GM12878 (cell line): ENCODE results near the gene SOX6. TPM values are rescaled to one million over a fixed set of nuclear protein-coding genes. Genes with fewer than 3 reads are reported as not detected.

Source experiments
- ATAC-seq: fragments of 200-7000 bp; cut with Tn5 transposase; 3 replicates; pipeline ENCODE4 v1.9.1; 2020; ENCODE audit warnings: mild to moderate bottlenecking, moderate library complexity
- BruUV-seq: library from RNA; stranded (reverse); fragments of 400-500 nt; replicated peaks from 2 replicates; lab custom pipeline; 2021; lab: Mats Ljungman, UMichigan
- CTCF ChIA-PET: fragments of 300-600 bp; sonication (Branson Sonifier 250); formaldehyde crosslinking; extraction: SDS; loops from one replicate; lab custom pipeline; 2021; ENCODE audit warnings: inconsistent platforms; lab: Yijun Ruan, JAX
- POLR2A ChIA-PET: fragments of 350-600 bp; formaldehyde crosslinking; extraction: SDS; loops from one replicate; lab custom pipeline; 2021; ENCODE audit warnings: inconsistent platforms; lab: Charles Lee
- RAD21 ChIA-PET: fragments of 300-600 bp; sonication (Branson Sonifier 250); formaldehyde crosslinking; loops from one replicate; lab custom pipeline; 2023; ENCODE audit warnings: antibody characterized with exemption; ENCODE audit not compliant: unreplicated experiment; lab: Charles Lee
- SMC1A ChIA-PET: fragments of 300-600 bp; sonication (Branson Sonifier 250); formaldehyde crosslinking; loops from one replicate; lab custom pipeline; 2023; ENCODE audit not compliant: unreplicated experiment, uncharacterized antibody; lab: Charles Lee
- DNase-seq: peaks from one replicate; pipeline ENCODE4 v3.0.0-alpha.2; 2011; ENCODE audit warnings: low read depth, low spot score
- FAIRE-seq: peaks from 3 replicates; lab custom pipeline; 2011; peaks lifted over from hg19 to GRCh38; lab: Jason Lieb, UNC
- H2AFZ ChIP-seq: 2 replicates; pipeline ENCODE4 v1.6.0; 2011; ENCODE audit warnings: low read depth, low read length, control low read depth; ENCODE audit not compliant: control insufficient read depth
- H3K27ac ChIP-seq: 2 replicates; pipeline ENCODE4 v1.5.1; 2011; ENCODE audit warnings: control low read depth; ENCODE audit not compliant: control insufficient read depth, insufficient read depth
- H3K27me3 ChIP-seq, 2 experiments: replicated peaks in 1 of 2; 2 replicates each; pipeline versions ENCODE4 v1.6.0 to v1.6.1; 2011; ENCODE audit warnings: low read length in 1 of 2; ENCODE audit not compliant: control insufficient read depth in 2 of 2, insufficient read depth in 2 of 2
- H3K36me3 ChIP-seq, 2 experiments: 2 replicates each; pipeline ENCODE4 v1.5.1; 2011; ENCODE audit warnings: low read length in 1 of 2; ENCODE audit not compliant: control insufficient read depth in 2 of 2, insufficient read depth in 2 of 2
- H3K4me1 ChIP-seq: 2 replicates; pipeline ENCODE4 v1.6.1; 2011; ENCODE audit warnings: mild to moderate bottlenecking, low read length, moderate library complexity, mixed read lengths; ENCODE audit not compliant: control insufficient read depth, insufficient read depth
- H3K4me2 ChIP-seq: 2 replicates; pipeline ENCODE4 v1.6.0; 2011; ENCODE audit warnings: control low read depth; ENCODE audit not compliant: control insufficient read depth, insufficient read depth
- H3K4me3 ChIP-seq: fragments of 200-600 bp; sonication (generic); 2 replicates; pipeline ENCODE4 v1.5.1; 2016
- H3K79me2 ChIP-seq: 2 replicates; pipeline ENCODE4 v1.6.0; 2011; ENCODE audit warnings: low read length; ENCODE audit not compliant: control insufficient read depth, insufficient read depth
- H3K9ac ChIP-seq: 2 replicates; pipeline ENCODE4 v1.8.0; 2011; ENCODE audit warnings: low read length, control low read depth, mixed read lengths; ENCODE audit not compliant: control insufficient read depth, insufficient read depth
- H3K9me3 ChIP-seq: replicated peaks from 3 replicates; pipeline ENCODE4 v1.5.1; 2011; ENCODE audit warnings: mild to moderate bottlenecking, low read length; ENCODE audit not compliant: control insufficient read depth, insufficient read depth
- H4K20me1 ChIP-seq: 2 replicates; pipeline ENCODE4 v1.6.0; 2011; ENCODE audit not compliant: control insufficient read depth, insufficient read depth
- CBFB ChIP-seq: IDR thresholded peaks from 2 replicates; pipeline ENCODE4 v1.6.1; 2016; ENCODE audit warnings: antibody characterized with exemption, low read depth
- CREB1 ChIP-seq: IDR thresholded peaks from 2 replicates; pipeline ENCODE4 v1.6.1; 2012; ENCODE audit warnings: low read depth, mild to moderate bottlenecking, inconsistent platforms
- CREM ChIP-seq: IDR thresholded peaks from 2 replicates; pipeline ENCODE4 v1.6.1; 2014; ENCODE audit warnings: antibody characterized with exemption, low read depth
- ESRRA ChIP-seq: IDR thresholded peaks from 2 replicates; pipeline ENCODE4 v1.6.1; 2012; ENCODE audit warnings: mild to moderate bottlenecking, low read length, improper control_type of control experiment
- NFXL1 ChIP-seq: fragments of 450-650 bp; IDR thresholded peaks from 2 replicates; pipeline ENCODE4 v1.6.1; 2017; ENCODE audit warnings: antibody characterized with exemption, mild to moderate bottlenecking, borderline replicate concordance
- RBBP5 ChIP-seq: fragments of 200-600 bp; sonication (generic); conservative IDR thresholded peaks from 2 replicates; pipeline ENCODE4 v1.6.1; 2016
- SP1 ChIP-seq: IDR thresholded peaks from one replicate; pipeline ENCODE4 v1.6.1; 2011; ENCODE audit warnings: low read depth, low read length
- SREBF2 ChIP-seq: IDR thresholded peaks from 2 replicates; pipeline ENCODE4 v1.6.1; 2012; ENCODE audit warnings: mild to moderate bottlenecking, low read length
- STAT1 ChIP-seq: fragments of 450-650 bp; conservative IDR thresholded peaks from 2 replicates; pipeline ENCODE4 v1.6.1; 2014; ENCODE audit warnings: antibody characterized with exemption, mild to moderate bottlenecking
- ZNF274 ChIP-seq: IDR thresholded peaks from one replicate; pipeline ENCODE4 v1.8.0; 2011; ENCODE audit not compliant: insufficient read length, insufficient read depth
- ZNF384 ChIP-seq: IDR thresholded peaks from 2 replicates; pipeline ENCODE4 v1.6.1; 2012; ENCODE audit warnings: low read depth, mild to moderate bottlenecking, low read length, improper control_type of control experiment, borderline replicate concordance
- WGBS: methylation state at CpG from one replicate; pipeline ENCODE4 v1.1.6; 2016; ENCODE audit warnings: low lambda C conversion rate; ENCODE audit not compliant: insufficient replicate concordance, insufficient coverage; ENCODE audit errors: missing lambda C conversion rate; 5-methylcytosine and 5-hydroxymethylcytosine counted together
- in situ Hi-C: fragments of 300-500 bp; cut with MboI; formaldehyde crosslinking; loops from 9 replicates; pipeline ENCODE4 v1.14.3; 2018; ENCODE audit warnings: mixed read lengths
- intact Hi-C: fragments of 100-400 bp; cut with micrococcal nuclease; formaldehyde crosslinking; loops from one replicate; pipeline ENCODE4 v1.14.2; 2022; ENCODE audit not compliant: unreplicated experiment
- polyA plus RNA-seq, 11 experiments: library from polyadenylated mRNA; depleted of rRNA in 4 of 11; unstranded in 6 of 11; stranded (reverse) in 5 of 11; fragments of >200 nt; fragmentation: Nextera tagmentation in 4 of 11; fragmentation: Illumina TruSeq in 1 of 11; extraction: Ambion mirVana in 4 of 11; extraction: Trizol in 1 of 11; gene quantifications; 1 replicate in 1 of 11; 2 replicates in 10 of 11; pipeline versions ENCODE4 v1.2.1 to v1.2.3, GENCODE V29; 2011 to 2016; ENCODE audit warnings: inconsistent platforms in 2 of 11, missing spikeins in 2 of 11, low read depth in 1 of 11
- total RNA-seq, 4 experiments: library from RNA; depleted of rRNA in 3 of 4; stranded (reverse); fragments of >200 nt in 3 of 4; fragmentation: Illumina TruSeq in 1 of 4; extraction: Trizol in 1 of 4; gene quantifications; 2 replicates each; pipeline versions ENCODE4 v1.2.1 to v1.2.3, GENCODE V29; 2013 to 2021
- TF ChIP-seq, protein P1 (sequence below): fragments of 450-650 bp; IDR thresholded peaks from 2 replicates; pipeline ENCODE4 v1.6.1; 2017; ENCODE audit warnings: low read depth, mild to moderate bottlenecking, moderate library complexity
- TF ChIP-seq, protein P2 (sequence below): fragments of 450-650 bp; IDR thresholded peaks from 2 replicates; pipeline ENCODE4 v1.6.1; 2018; ENCODE audit warnings: borderline replicate concordance, mild to moderate bottlenecking; ENCODE audit not compliant: partially characterized antibody
- TF ChIP-seq, protein P3 (sequence below): IDR thresholded peaks from 2 replicates; pipeline ENCODE4 v1.6.1; 2012; ENCODE audit warnings: low read length, inconsistent platforms
- TF ChIP-seq, protein P4 (sequence below): fragments of 450-650 bp; IDR thresholded peaks from 2 replicates; pipeline ENCODE4 v1.6.1; 2017; ENCODE audit warnings: mild to moderate bottlenecking, moderate library complexity

SOX6 gene
- total and polyA plus RNA-seq, 10 of the 15 experiments (the other 5 are each of a cell fraction or from before 2014, with no cell fraction given) = 0.03 to 0.71 (median 0.29) TPM; not detected in 4

DNA sequence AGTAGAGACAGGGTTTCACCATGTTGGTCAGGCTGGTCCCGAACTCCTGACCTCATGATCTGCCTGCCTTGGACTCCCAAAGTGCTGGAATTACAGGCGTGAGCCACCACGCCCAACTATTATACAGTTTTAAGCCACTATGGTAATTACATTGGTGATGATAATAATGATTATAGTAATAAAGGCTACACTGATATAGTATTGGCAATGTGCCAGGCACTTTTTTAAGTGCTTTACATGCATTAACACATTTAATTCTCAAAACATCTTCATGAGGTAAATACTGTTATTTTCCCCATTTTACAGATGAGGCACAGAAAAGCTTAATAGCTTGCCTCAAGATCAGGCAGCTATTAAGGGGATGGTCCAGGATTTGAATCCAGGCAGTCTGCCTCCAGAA, 222.5 kb downstream of the SOX6 start:
- in situ Hi-C loops (no loop called here), intact Hi-C loops (no loop called here)
- ATAC-seq (no peak), DNase-seq (no peak), FAIRE-seq (no peak)
- H4K20me1 ChIP-seq = no peaks in the 10 kb centered on the region
- ChIA-PET RAD21 (no interaction called here), CTCF (no interaction called here), SMC1A (interaction anchor here (0.5 kb wide), 1 partner anchor 51 kb away, joined by 5 read pairs; no protein-coding TSS in a partner anchor), POLR2A (no interaction called here)
- no peak for TF ChIP-seq CREM
- no peak for TF ChIP-seq ZNF274
- no peak for TF ChIP-seq SREBF2
- TF ChIP-seq NFXL1 = no peak
- TF ChIP-seq STAT1 = no peak
- no peak for TF ChIP-seq ESRRA
- TF ChIP-seq ZNF384 = no peak
- TF ChIP-seq, protein P1, sequence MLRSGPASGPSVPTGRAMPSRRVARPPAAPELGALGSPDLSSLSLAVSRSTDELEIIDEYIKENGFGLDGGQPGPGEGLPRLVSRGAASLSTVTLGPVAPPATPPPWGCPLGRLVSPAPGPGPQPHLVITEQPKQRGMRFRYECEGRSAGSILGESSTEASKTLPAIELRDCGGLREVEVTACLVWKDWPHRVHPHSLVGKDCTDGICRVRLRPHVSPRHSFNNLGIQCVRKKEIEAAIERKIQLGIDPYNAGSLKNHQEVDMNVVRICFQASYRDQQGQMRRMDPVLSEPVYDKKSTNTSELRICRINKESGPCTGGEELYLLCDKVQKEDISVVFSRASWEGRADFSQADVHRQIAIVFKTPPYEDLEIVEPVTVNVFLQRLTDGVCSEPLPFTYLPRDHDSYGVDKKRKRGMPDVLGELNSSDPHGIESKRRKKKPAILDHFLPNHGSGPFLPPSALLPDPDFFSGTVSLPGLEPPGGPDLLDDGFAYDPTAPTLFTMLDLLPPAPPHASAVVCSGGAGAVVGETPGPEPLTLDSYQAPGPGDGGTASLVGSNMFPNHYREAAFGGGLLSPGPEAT = no peak
- TF ChIP-seq CBFB = no peak
- TF ChIP-seq RBBP5 = no peak
- TF ChIP-seq, protein P2, sequence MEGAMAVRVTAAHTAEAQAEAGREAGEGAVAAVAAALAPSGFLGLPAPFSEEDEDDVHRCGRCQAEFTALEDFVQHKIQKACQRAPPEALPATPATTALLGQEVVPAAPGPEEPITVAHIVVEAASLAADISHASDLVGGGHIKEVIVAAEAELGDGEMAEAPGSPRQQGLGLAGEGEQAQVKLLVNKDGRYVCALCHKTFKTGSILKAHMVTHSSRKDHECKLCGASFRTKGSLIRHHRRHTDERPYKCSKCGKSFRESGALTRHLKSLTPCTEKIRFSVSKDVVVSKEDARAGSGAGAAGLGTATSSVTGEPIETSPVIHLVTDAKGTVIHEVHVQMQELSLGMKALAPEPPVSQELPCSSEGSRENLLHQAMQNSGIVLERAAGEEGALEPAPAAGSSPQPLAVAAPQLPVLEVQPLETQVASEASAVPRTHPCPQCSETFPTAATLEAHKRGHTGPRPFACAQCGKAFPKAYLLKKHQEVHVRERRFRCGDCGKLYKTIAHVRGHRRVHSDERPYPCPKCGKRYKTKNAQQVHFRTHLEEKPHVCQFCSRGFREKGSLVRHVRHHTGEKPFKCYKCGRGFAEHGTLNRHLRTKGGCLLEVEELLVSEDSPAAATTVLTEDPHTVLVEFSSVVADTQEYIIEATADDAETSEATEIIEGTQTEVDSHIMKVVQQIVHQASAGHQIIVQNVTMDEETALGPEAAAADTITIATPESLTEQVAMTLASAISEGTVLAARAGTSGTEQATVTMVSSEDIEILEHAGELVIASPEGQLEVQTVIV = no peak
- TF ChIP-seq SP1 = no peak
- TF ChIP-seq CREB1 = no peak
- TF ChIP-seq, protein P3, sequence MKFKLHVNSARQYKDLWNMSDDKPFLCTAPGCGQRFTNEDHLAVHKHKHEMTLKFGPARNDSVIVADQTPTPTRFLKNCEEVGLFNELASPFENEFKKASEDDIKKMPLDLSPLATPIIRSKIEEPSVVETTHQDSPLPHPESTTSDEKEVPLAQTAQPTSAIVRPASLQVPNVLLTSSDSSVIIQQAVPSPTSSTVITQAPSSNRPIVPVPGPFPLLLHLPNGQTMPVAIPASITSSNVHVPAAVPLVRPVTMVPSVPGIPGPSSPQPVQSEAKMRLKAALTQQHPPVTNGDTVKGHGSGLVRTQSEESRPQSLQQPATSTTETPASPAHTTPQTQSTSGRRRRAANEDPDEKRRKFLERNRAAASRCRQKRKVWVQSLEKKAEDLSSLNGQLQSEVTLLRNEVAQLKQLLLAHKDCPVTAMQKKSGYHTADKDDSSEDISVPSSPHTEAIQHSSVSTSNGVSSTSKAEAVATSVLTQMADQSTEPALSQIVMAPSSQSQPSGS = no peak
- TF ChIP-seq, protein P4, sequence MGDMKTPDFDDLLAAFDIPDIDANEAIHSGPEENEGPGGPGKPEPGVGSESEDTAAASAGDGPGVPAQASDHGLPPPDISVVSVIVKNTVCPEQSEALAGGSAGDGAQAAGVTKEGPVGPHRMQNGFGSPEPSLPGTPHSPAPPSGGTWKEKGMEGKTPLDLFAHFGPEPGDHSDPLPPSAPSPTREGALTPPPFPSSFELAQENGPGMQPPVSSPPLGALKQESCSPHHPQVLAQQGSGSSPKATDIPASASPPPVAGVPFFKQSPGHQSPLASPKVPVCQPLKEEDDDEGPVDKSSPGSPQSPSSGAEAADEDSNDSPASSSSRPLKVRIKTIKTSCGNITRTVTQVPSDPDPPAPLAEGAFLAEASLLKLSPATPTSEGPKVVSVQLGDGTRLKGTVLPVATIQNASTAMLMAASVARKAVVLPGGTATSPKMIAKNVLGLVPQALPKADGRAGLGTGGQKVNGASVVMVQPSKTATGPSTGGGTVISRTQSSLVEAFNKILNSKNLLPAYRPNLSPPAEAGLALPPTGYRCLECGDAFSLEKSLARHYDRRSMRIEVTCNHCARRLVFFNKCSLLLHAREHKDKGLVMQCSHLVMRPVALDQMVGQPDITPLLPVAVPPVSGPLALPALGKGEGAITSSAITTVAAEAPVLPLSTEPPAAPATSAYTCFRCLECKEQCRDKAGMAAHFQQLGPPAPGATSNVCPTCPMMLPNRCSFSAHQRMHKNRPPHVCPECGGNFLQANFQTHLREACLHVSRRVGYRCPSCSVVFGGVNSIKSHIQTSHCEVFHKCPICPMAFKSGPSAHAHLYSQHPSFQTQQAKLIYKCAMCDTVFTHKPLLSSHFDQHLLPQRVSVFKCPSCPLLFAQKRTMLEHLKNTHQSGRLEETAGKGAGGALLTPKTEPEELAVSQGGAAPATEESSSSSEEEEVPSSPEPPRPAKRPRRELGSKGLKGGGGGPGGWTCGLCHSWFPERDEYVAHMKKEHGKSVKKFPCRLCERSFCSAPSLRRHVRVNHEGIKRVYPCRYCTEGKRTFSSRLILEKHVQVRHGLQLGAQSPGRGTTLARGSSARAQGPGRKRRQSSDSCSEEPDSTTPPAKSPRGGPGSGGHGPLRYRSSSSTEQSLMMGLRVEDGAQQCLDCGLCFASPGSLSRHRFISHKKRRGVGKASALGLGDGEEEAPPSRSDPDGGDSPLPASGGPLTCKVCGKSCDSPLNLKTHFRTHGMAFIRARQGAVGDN = no peak
- WGBS = 2% methylated on average over 3 of the region's 3 CpGs
- H3K4me3 ChIP-seq = no peak overlapping the region
- H3K9ac ChIP-seq = no peak overlapping the region
- BruUV-seq = no TSS peak
- H3K79me2 ChIP-seq = no peaks in the 10 kb centered on the region
- no peak overlapping the region for H3K4me2 ChIP-seq
- H3K36me3 ChIP-seq = no peaks in the 10 kb centered on the region
- no peaks in the 10 kb centered on the region for H3K4me1 ChIP-seq
- H3K27ac ChIP-seq = no peak overlapping the region
- no peak overlapping the region for H2AFZ ChIP-seq
- no peaks in the 10 kb centered on the region for H3K9me3 ChIP-seq
- no peaks in the 10 kb centered on the region for H3K27me3 ChIP-seq
